ENCODE measurements around the gene CFAP61.

CFAP61 gene

DNA sequence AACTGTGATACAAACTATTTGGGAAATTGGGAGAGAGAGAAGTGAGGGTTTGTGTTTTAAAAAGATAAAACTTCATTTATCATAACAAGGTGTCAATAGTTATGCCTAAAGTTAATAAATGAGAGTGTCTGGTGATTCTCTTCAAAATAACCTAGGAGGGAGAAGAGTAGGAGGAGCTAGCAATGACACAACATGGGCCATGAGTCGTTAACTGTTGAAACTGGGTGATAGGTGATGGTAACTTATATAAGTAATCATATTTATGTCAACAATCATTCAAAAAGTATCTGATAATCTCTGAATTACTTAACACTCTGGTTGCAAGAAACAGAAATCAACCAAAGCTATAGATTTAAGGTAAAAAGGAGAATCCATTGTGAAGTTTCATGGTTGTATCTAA is 268.8 kb downstream of the CFAP61 start:
- TF ChIP-seq CTCF (conservative IDR thresholded peaks at IDR 0.05; ENCODE audit: low read depth, low read length), result no peak
- DNase-seq (ENCODE audit: low read depth), result no peak
- no peak overlapping the region for H3K4me3 ChIP-seq (ENCODE audit: low read depth, low read length)

GRCh38 chr20:20321917-20322316 is 269.6 kb downstream of the CFAP61 start:
- no peak for DNase-seq (ENCODE audit: low read depth)
- TF ChIP-seq CTCF (conservative IDR thresholded peaks at IDR 0.05; ENCODE audit: low read depth, low read length), result no peak
- H3K4me3 ChIP-seq (ENCODE audit: low read depth, low read length), result no peak overlapping the region

DNA sequence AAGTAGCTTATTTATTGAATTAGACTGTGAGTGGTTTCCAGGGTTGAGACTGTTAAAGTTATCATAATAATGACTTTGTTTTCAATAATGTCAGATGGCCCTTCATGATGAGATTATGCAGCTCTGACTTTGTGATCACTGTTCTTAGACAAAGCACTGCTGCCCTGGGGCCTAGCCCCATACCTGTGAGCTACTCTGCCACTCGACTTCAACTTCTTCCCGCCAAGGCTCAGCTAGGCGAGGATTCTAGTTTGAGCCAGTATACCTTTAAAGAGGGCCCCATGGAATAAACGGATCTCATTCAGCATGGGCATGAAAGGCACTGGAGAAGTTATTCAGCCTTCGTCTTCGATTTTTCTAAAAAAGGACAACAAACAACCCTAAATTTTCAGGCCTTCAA is 270.6 kb downstream of the CFAP61 start:
- no peak for DNase-seq (ENCODE audit: low read depth)
- H3K4me3 ChIP-seq (ENCODE audit: low read depth, low read length), result no peak overlapping the region
- no peak for TF ChIP-seq CTCF (conservative IDR thresholded peaks at IDR 0.05; ENCODE audit: low read depth, low read length)

DNA sequence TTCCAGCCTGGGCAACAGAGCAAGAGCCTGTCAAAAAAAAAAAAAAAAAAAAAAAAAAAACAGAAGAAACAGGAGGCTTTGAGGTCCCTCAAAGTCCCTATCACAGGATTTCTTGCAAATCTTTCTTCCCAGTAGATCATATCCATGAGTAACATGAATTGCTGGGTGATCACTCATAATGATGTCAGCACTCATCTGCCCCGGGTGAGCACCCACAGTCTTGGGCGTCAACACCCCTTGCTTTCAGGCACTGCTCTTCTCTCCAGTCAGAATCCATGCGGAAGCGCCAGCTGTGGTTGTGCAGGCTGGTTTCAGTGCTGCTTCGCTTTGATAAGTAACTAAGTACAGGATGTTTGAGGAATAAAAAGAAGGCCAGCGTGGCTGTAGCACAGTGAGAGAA is 275.4 kb downstream of the CFAP61 start:
- DNase-seq (ENCODE audit: low read depth), result no peak
- TF ChIP-seq CTCF (conservative IDR thresholded peaks at IDR 0.05; ENCODE audit: low read depth, low read length), result no peak
- H3K4me3 ChIP-seq (ENCODE audit: low read depth, low read length), result no peak overlapping the region

DNA sequence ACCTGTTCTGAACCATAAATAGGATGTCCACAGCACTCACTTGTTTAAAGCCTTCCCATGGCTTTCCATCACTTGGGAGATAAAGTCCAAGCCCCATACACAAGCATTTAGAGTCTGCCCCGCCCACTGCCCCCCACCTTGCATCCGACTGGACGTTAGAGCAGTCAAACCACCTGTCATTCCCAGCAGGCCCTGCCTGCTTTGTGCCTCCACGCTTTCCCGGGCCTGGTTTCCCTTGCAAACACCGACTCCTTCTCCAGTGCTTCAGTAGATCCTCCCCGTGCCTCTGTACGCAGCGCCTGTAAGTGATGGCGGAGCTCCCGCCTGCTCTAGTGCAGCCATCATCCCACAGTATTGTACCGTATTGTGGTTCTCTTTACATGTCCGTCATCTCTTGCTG is 277.2 kb downstream of the CFAP61 start:
- H3K4me3 ChIP-seq (ENCODE audit: low read depth, low read length), result no peak overlapping the region
- no peak for DNase-seq (ENCODE audit: low read depth)
- no peak for TF ChIP-seq CTCF (conservative IDR thresholded peaks at IDR 0.05; ENCODE audit: low read depth, low read length)

- no peak overlapping the region for H3K4me3 ChIP-seq (ENCODE audit: low read depth, low read length)
- no peak for DNase-seq (ENCODE audit: low read depth)
- no peak for TF ChIP-seq CTCF (conservative IDR thresholded peaks at IDR 0.05; ENCODE audit: low read depth, low read length)
These were observed 278.8 kb downstream of the CFAP61 start for GRCh38 chr20:20331156-20331555.

DNA sequence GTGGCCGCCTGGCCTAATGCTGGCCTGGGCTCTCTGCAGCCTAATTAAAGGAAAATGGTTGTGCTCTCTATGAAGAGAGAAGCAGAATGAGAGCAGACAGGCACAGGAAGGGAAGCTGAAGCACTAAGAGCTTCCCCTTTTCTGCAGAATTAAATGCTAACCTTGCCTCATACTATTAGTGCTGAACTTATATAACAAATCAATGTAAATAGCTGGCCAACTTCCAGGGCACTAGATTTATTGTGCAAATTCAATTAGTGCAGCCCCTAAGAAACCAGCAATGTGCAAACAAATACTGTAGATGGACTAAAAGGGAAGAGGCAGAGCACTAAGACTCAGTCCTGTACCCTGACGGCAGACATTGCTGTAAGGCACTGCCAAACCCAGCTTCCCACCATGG is 279.5 kb downstream of the CFAP61 start:
- no peak for DNase-seq (ENCODE audit: low read depth)
- no peak for TF ChIP-seq CTCF (conservative IDR thresholded peaks at IDR 0.05; ENCODE audit: low read depth, low read length)
- no peak overlapping the region for H3K4me3 ChIP-seq (ENCODE audit: low read depth, low read length)

Measured in choroid plexus epithelial cell (primary cell).